Measurements from ENCODE around the gene TACR1.
A peak's percentile ranks its signal among the peaks of the same experiment; 100 is the strongest.

Gene TACR1

DNA sequence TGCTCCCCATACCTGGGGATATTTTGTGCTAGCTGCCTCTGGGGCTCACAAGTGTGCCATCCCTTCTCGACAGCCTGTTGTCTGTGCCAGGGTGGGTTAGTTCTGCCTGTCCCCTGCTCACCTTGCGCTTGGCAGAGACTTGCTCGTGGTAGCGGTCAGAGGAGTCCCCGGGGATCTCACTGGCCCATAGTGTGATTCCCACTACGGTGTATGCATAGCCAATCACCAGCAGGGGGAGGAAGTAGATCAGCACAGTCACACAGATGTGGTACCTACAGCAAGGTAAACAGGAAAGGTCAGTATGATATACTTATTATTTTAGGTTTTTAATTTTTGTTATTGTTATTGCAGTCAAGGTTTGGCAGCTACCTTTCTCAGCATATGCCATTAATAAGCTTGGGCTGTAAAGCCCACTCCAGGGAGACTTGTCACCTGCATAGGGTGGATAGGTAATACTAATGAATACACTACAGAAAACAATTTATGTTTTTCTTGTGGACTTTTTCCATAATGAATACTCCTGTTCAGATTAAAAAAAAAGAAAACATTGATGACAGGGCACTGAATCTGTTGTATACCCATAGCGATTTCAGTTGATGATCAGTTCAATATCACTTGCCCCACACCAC, 145.7 kb downstream of the TACR1 start:
- no peaks in the 10 kb centered on the region for H3K27me3 ChIP-seq (ENCODE audit: insufficient read depth, low read length)
- no peaks in the 10 kb centered on the region for H3K36me3 ChIP-seq (ENCODE audit: insufficient read depth, low read length)
- no peak overlapping the region for H2AFZ ChIP-seq (ENCODE audit: low read length, unreplicated experiment)
- H3K79me2 ChIP-seq (ENCODE audit: control insufficient read depth, insufficient read depth, low read length, unreplicated experiment), result no peaks in the 10 kb centered on the region
- H3K4me3 ChIP-seq (ENCODE audit: low read depth, low read length), result no peak overlapping the region
- peaks cover 16% of the 10 kb centered on the region for H3K4me1 ChIP-seq (ENCODE audit: control insufficient read depth, insufficient read depth, low read length, unreplicated experiment)
- no peak overlapping the region for H3K27ac ChIP-seq (ENCODE audit: low read depth, low read length)

DNA sequence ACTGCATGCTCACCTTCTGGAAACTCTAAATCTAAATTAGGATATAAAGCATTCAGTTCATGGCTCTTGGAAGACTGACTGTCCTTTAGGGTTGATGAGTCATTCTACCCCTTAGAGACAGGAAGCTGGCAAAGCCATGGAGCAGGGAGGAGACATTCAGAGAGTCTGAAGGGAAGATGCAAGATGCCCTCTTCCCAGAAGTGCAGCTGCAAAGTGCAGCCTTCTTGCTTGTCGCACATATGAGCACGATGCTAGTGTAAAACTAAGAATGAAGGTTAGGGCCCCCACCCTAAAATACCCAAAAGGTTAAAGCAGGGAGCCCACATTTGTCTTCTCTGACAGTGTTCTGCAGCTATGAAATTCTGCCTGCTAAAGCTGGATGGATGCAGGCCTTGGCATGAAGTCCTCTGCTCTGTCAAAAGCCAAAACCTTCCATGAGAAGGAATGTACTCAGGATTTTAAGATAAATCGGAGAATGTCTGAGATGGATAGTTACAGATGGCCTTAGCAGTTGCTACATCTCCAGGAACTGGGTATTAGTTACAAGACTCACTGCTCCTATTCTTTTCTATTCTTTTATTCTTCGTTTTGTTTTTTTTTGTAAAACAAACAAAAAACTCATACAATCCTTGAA, 151.2 kb downstream of the TACR1 start:
- Histone ChIP-seq H3K4me1 (ENCODE audit: control insufficient read depth, insufficient read depth, low read length, unreplicated experiment) (peaks cover 26% of the 10 kb centered on the region), H2AFZ (ENCODE audit: low read length, unreplicated experiment) (peak overlapping the region; percentile 10), H3K79me2 (ENCODE audit: control insufficient read depth, insufficient read depth, low read length, unreplicated experiment) (no peaks in the 10 kb centered on the region), H3K27me3 (ENCODE audit: insufficient read depth, low read length) (no peaks in the 10 kb centered on the region), H3K4me3 (ENCODE audit: low read depth, low read length) (peak overlapping the region; percentile 66), H3K27ac (ENCODE audit: low read depth, low read length) (peak overlapping the region; percentile 63), H3K36me3 (ENCODE audit: insufficient read depth, low read length) (no peaks in the 10 kb centered on the region)

DNA sequence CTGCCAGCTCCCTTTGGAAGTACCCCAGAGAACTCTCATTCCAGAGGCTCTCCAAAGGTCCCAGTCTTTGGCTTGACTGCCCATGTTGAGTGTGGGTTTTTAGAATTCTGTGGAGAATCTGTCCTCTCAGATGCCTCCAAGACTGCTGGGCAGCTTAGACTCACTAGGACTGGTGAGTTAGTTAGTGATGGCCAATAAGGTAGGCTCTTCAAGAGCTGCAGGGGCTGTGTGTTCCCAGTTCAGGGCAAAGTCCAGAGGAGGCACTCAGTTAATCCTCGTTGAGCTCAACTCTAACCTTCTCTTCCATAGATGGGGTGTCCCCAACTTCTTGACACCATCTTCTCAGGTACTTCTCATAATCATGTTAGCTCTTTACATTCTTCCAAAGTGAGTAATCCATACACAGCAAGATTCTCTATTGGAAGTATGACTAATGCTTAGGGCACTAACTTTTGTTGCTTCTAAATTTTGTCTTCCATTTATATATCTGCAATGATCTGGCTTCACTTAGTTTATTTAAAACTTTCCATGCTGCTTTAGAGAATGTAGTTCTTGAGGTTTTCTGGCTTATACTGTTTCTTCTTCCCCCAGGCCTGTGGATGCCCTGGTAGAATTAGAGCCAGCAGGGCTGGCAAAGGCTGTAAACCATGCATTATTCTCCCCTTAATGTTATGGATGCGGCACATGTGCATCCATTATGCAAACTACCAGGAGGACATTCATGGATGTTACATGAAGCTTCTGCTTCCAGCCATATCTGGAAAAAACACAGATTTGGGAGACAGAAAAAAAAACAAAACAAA, 151.9 kb downstream of the TACR1 start:
- Histone ChIP-seq H2AFZ (ENCODE audit: low read length, unreplicated experiment) (no peak overlapping the region), H3K4me1 (ENCODE audit: control insufficient read depth, insufficient read depth, low read length, unreplicated experiment) (peaks cover 27% of the 10 kb centered on the region), H3K27me3 (ENCODE audit: insufficient read depth, low read length) (no peaks in the 10 kb centered on the region), H3K4me3 (ENCODE audit: low read depth, low read length) (peak overlapping the region; percentile 66), H3K27ac (ENCODE audit: low read depth, low read length) (peak overlapping the region; percentile 63), H3K79me2 (ENCODE audit: control insufficient read depth, insufficient read depth, low read length, unreplicated experiment) (no peaks in the 10 kb centered on the region), H3K36me3 (ENCODE audit: insufficient read depth, low read length) (no peaks in the 10 kb centered on the region)

DNA sequence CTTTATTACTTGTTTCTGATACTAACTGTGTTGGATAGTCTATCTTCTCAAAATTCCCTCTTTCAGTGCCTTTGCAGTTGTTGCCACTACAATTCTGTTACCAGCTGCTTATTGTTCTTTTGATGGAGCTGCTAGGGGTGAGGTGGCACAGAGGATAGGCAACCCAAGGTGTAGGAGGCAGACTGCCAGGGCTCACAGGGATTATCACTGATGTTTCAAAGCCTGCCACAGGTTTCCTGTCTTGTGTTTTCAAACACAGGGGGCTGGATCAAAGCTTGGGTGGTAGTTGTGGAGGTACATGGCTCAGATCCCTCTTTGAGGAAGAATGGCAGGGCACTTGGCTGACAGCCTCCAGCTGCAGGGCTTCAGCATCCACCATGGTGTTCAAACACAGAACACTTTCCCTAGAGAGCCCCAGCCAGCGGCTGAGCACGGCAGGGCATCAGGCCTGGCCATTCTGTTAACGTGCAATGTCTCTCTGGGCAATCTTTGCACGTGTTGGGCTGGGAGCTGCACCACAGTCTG, 153.7 kb downstream of the TACR1 start:
- Histone ChIP-seq H3K36me3 (ENCODE audit: insufficient read depth, low read length) (no peaks in the 10 kb centered on the region), H3K79me2 (ENCODE audit: control insufficient read depth, insufficient read depth, low read length, unreplicated experiment) (no peaks in the 10 kb centered on the region), H3K4me3 (ENCODE audit: low read depth, low read length) (no peak overlapping the region), H3K4me1 (ENCODE audit: control insufficient read depth, insufficient read depth, low read length, unreplicated experiment) (peaks cover 35% of the 10 kb centered on the region), H3K27me3 (ENCODE audit: insufficient read depth, low read length) (no peaks in the 10 kb centered on the region), H2AFZ (ENCODE audit: low read length, unreplicated experiment) (no peak overlapping the region), H3K27ac (ENCODE audit: low read depth, low read length) (no peak overlapping the region)

DNA sequence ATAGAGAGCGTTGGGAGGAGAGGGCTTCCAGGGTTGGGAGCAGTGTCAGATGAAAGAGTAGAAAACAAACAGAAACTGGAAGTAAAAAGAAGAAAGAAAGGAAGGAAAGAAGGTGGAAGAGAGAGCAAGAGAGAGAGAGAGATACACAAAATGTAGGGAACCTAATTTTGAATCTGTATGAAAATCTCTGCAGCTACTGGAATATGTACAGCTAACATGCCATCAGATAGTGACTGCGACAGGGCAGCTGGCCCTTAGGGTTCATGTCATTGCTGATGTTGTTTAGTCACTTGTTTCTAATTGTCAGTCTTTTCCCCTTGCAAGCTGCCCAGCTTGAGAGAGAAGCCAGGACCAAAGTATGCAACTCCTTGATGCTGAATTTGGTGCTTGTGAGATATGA, 155.0 kb downstream of the TACR1 start:
- no peak overlapping the region for H3K27ac ChIP-seq (ENCODE audit: low read depth, low read length)
- H2AFZ ChIP-seq (ENCODE audit: low read length, unreplicated experiment), result no peak overlapping the region
- peaks cover 35% of the 10 kb centered on the region for H3K4me1 ChIP-seq (ENCODE audit: control insufficient read depth, insufficient read depth, low read length, unreplicated experiment)
- H3K27me3 ChIP-seq (ENCODE audit: insufficient read depth, low read length), result no peaks in the 10 kb centered on the region
- no peaks in the 10 kb centered on the region for H3K79me2 ChIP-seq (ENCODE audit: control insufficient read depth, insufficient read depth, low read length, unreplicated experiment)
- H3K4me3 ChIP-seq (ENCODE audit: low read depth, low read length), result no peak overlapping the region
- no peaks in the 10 kb centered on the region for H3K36me3 ChIP-seq (ENCODE audit: insufficient read depth, low read length)

DNA sequence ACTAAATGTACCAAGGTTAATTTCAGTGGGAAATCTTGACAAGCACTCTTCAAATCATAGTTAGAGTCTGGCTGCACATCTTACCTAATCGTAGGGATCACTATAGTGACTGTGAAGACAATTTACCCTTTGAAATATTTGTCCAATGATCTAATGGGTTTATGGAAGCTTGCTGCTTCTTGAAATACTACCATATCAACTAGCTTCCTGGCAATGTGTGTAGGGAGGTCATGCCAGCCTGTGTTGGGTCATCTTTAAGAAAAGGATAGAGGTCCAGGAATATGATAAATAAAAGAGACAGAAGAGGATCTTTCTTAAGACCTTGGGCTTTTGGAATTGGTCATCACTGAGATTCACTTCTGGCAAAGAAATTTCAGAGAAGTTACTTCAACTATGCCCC, 156.5 kb downstream of the TACR1 start:
- H3K79me2 ChIP-seq (ENCODE audit: control insufficient read depth, insufficient read depth, low read length, unreplicated experiment), result no peaks in the 10 kb centered on the region
- H3K4me3 ChIP-seq (ENCODE audit: low read depth, low read length), result no peak overlapping the region
- no peaks in the 10 kb centered on the region for H3K27me3 ChIP-seq (ENCODE audit: insufficient read depth, low read length)
- H3K4me1 ChIP-seq (ENCODE audit: control insufficient read depth, insufficient read depth, low read length, unreplicated experiment), result peaks cover 23% of the 10 kb centered on the region
- no peak overlapping the region for H2AFZ ChIP-seq (ENCODE audit: low read length, unreplicated experiment)
- no peaks in the 10 kb centered on the region for H3K36me3 ChIP-seq (ENCODE audit: insufficient read depth, low read length)
- H3K27ac ChIP-seq (ENCODE audit: low read depth, low read length), result no peak overlapping the region

DNA sequence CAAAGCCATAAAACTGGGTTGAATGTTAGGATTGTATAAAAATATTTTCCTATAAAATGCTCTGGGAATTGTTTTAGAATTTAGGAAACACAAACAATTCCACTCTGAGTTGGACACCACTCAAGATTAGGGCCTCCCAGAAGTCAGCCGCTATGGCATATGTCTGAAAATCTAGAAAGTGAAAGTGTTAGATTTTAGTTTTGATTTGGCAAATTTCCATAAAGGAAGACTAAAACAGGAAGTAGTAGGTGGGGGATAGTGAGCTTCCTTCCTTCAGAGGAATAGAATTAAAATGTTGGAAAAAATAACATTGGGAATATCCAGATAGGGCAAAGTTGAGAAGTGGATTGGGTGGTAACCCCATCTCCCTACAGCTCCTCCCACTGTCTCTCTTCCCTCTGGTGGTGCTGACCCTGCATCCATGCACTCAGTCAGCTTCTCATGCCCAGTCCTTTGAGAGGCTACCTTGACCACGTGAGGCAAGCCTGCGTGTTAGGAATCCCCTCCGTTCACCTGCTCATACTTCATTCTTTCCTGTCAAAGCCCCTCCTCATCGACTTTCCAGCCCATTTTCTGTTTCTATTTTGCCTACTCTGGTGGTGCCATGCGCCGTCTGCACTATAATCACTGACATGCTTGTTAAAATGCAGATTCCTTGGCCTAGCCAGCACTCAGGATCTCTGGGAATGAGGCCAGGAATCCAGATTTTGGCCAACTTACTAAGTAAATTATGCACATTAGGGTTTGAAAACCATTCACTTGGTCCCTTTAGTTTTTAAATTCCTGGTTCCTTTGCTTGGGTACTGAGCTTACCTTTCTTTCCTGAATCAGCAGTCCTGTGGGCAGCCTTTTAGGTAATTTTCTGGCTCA, 157.4 kb downstream of the TACR1 start:
- Histone ChIP-seq H3K4me1 (ENCODE audit: control insufficient read depth, insufficient read depth, low read length, unreplicated experiment) (peaks cover 14% of the 10 kb centered on the region), H3K27ac (ENCODE audit: low read depth, low read length) (no peak overlapping the region), H3K27me3 (ENCODE audit: insufficient read depth, low read length) (no peaks in the 10 kb centered on the region), H2AFZ (ENCODE audit: low read length, unreplicated experiment) (peak overlapping the region; percentile 42), H3K36me3 (ENCODE audit: insufficient read depth, low read length) (no peaks in the 10 kb centered on the region), H3K4me3 (ENCODE audit: low read depth, low read length) (peak overlapping the region; percentile 35; the same call in 1 of the 2 replicates), H3K79me2 (ENCODE audit: control insufficient read depth, insufficient read depth, low read length, unreplicated experiment) (no peaks in the 10 kb centered on the region)

DNA sequence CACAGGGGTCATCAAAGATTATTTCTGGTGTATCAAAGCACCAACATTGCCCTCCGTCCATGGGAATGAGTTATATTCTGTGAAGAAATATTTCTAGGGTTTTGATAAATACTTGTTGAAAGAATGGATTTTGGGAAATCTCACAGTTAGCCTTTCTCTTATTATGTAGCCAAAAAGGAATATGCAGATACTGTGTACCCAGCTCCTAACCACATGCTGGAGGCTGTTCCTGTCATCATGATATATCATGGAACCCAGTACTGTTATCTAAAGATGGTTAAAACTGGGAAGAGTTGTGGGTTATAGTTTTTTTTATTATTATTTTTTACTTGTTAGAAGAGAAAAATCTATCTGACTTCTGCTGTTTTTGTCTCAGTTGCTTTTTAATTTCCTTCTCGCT, 158.1 kb downstream of the TACR1 start:
- H3K27me3 ChIP-seq (ENCODE audit: insufficient read depth, low read length), result no peaks in the 10 kb centered on the region
- H3K4me1 ChIP-seq (ENCODE audit: control insufficient read depth, insufficient read depth, low read length, unreplicated experiment), result peaks cover 9% of the 10 kb centered on the region
- no peak overlapping the region for H2AFZ ChIP-seq (ENCODE audit: low read length, unreplicated experiment)
- no peaks in the 10 kb centered on the region for H3K36me3 ChIP-seq (ENCODE audit: insufficient read depth, low read length)
- H3K4me3 ChIP-seq (ENCODE audit: low read depth, low read length), result no peak overlapping the region
- H3K79me2 ChIP-seq (ENCODE audit: control insufficient read depth, insufficient read depth, low read length, unreplicated experiment), result no peaks in the 10 kb centered on the region
- no peak overlapping the region for H3K27ac ChIP-seq (ENCODE audit: low read depth, low read length)

DNA sequence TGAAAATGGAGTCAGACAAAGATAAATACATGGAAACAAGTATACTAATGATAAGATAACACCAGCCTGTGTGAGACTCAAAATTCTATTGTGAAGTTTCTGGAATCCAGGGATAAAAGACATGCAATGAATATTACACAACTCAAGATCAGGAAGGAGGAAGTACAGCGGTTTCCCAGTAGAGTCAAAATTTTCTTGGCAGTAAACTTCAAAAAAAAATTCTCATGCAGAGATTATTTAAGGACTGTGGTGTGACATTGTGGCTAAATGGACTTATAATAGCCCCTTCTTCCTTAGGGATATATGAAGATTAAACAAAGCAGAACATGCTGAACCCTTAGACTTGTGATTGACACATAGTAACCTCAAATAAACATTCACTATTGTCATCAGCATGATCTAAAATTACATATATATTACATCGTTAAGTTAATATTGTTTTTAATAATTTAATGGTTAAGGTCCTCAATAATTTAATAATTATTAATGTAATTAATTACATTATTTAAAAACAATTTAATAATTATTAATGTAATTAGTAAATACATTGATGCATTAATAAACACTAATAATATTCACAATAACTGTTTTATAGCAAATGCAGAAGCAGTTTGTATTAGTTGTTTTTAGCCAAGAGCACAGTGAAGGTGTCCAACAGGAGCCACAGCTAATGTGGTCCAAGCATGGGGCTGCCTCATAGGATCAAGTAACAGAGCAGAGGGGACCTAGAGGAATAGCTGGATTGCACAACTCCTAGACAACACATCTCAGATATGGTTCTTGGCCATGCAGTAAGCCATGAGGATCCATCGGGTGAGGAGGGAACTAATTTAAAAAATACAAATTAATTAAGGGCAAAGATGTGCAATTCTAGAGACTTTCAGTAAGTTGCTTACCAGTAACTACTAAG, 163.6 kb downstream of the TACR1 start:
- H3K27me3 ChIP-seq (ENCODE audit: insufficient read depth, low read length), result no peaks in the 10 kb centered on the region
- H2AFZ ChIP-seq (ENCODE audit: low read length, unreplicated experiment), result no peak overlapping the region
- H3K4me1 ChIP-seq (ENCODE audit: control insufficient read depth, insufficient read depth, low read length, unreplicated experiment), result peaks cover 4% of the 10 kb centered on the region
- H3K4me3 ChIP-seq (ENCODE audit: low read depth, low read length), result no peak overlapping the region
- H3K36me3 ChIP-seq (ENCODE audit: insufficient read depth, low read length), result no peaks in the 10 kb centered on the region
- H3K79me2 ChIP-seq (ENCODE audit: control insufficient read depth, insufficient read depth, low read length, unreplicated experiment), result no peaks in the 10 kb centered on the region
- no peak overlapping the region for H3K27ac ChIP-seq (ENCODE audit: low read depth, low read length)

Data from ACC112 (cell line).